ENCODE data around the gene ELF4. TPM values are rescaled to one million over a fixed set of nuclear protein-coding genes. Genes with fewer than 3 reads are reported as not detected.
"Not testable (repeated sequence)": the region's sequence is repeated elsewhere in the genome, so short reads cannot be mapped to it uniquely, and the experiment has no call there.

The ELF4 gene
- 16.2 and 29.2 TPM in 2 replicates for total RNA-seq

DNA sequence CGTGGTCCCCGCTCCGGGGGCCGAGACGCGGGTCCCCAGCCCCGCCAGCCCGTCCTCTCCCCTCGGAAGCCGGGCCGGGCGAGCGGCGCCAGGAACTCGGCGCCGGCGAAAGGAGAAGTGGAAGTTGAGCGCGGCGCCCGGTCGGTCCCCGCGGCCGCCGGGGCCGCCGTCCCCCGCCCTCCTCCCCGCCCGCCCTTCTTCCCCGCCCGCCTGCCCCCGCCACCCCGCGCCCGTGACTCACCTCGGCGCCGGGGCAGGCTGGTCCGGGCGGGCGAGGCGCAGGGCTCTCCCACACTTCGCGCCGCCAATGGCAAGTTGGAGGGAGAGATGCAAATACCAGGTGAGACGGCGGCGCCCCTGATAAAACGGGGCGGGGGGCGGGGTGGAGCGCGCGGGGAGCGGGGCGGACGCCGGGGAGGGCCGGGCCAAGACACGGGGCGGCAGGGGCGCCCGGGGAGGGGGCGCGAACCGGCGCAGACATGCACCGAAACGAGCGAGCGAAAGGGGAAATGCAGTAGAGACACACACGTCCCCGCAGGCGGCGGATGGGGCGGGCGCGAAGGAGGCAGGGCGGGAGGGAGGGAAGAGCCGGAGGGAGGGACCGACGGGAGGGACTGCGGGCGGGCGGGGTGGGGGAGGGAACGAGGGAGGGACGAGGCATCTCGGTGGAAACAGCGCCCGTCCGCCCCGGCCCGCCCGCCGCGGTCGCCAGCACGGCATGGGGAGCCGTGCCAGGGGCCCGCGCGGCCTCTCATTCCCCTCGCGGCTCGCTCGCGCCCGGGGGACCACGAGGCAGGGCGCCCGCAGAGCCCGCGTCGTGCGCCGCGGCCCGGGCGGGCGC is at the start of gene ELF4:
TSS of gene ELF4 (minus strand) at position 119 of the 841 bp plus-strand sequence. CDS start 29,167 bp downstream, outside the sequence.
- peak; percentile 61 for DNase-seq

DNA sequence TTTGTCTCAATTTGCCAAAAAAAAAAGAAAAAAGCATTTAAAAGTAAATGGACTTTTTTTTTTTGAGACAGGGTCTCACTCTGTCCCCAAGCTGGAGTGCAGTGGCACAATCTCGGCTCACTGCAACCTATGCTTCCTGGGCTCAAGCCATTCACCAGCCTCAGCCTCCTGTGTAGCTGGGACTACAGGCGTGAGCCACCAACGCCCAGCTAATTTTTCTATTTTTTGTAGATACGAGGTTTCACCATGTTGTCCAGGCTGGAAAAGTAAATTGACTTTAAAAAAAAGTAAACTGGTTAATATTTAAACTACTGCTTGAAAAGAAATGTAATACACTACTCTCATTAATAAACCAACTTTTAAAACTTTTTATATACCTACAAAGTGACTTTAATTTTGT is 49.5 kb upstream of the ELF4 start:
- DNase-seq, result no peak

DNA sequence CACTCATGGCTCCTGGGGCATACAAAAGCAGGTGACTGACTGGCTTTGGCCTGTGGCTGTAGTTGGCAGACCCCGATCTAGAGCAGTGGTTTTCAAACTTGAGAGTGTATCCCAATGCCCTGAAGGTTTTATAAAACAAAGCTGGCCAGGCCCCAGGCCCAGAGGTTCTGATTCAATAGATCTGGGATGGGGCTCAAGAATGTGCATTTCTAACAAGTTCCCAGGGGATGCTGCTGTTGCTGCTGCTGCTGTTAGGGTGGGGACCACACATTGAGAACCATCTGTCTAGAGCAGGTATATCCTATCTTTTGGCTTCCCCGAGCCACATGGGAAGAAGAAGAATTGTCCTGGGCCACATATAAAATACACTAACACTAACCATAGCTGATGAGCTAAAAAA is 48.0 kb upstream of the ELF4 start:
- no peak for DNase-seq

DNA sequence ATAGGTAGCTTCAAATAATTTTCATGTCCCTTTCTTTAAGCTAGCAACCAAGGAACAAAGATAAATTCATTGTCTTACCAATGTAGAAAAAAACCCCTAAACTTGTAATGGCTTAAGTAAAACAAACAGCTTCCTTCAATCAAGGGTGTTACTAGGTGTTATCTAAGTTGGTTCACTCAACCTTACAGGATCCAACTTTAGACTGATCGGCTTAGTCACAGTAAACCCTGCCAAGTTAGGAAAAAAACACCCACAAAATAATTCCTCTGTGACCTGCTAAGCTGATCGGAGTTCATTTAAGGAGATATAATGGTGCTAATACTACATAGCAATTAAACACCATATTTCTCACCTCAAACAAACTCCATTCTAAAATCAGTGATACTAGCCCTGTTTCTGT is 45.3 kb upstream of the ELF4 start:
- DNase-seq, result no peak

DNA sequence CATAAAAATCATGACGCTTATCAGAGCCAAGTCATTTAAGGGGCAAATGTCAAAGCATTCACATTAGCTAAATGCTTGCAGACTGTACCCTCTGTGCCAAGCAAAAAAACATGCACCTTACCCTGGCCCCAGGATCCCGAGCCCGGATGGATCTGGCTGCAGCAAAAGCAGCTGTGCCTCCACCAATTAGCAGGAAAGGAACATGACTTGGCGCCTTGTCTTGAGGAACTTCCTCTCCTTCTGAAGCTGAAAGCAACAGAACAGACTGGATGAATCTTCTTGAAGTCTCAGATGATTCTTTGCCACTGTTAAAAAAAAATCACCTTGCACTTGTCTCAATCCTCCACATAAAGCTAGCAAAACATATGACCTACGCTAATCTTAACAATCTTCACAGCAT is 37.3 kb upstream of the ELF4 start:
- DNase-seq, result no peak

DNA sequence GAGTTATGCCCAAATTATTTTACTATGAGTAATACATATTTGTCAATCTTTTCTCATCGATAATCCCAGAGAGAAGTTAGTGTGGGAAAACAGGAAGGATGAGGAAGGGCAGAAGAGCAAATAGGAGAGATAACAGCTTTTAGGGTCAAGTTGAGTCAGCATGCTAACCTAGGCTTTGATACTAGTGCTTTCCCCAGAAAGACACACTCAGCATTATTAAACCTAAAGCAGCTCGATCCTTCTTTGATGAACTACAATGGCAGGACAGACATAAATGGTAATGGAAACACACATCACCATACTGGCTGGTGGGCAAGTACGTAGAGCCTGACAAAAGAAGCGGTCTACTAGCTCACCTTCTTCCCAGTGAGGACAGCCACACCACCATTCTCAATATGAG is 34.8 kb upstream of the ELF4 start:
- DNase-seq, result no peak

DNA sequence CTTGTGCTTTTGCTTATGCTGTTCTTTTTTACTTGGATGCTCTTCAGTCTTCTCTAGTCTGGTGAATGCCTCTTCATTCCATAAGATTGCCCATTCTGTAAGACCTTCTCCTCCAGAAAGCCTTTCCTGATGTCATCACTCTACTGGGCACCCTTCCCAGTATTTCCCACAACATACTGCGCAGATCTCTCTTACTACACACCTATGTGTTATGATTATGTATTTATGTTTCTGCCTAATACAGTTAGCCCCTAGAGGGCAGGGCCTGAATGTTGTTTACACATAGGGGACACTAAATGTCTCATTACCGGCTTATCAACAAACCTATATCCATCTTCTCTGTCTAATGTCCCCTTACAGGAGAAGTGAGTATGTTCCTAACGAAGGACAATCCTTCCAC is 34.2 kb upstream of the ELF4 start:
- peak; percentile 33 for DNase-seq

DNA sequence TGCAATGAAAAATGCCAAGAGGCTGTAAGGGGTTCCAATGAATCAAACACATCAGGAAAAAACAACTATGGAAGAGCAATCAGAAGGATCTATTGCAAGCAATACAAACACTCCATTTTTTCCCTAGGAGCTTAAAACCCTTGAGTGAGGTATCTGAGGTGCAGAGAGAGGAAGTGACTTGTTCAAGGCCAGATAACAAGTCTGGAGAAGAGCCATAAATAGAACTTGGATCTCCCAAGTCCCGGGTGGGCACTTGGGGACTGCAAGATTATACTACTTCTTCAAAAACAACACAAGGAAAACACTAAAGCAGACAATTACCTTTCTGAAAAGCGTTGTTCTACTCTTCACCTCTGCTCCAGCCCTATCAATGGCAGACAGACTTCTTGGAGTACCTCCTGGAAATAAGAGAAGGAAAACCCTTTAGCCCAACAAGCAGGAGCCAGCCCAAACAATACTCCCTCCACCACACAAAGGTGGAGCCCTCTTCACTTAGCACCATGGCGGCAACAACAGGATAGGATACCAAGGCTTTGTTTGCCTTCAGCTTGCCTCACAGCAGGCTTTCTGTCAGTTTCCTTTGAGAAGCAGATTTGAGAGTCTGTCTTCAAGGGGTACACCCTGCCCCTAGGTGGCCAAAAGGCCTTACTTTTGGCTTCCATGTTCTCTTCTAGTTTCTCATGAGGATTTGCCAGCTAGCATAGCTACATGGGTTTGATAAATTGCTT is 29.3 kb upstream of the ELF4 start:
- peak; percentile 28 for DNase-seq

DNA sequence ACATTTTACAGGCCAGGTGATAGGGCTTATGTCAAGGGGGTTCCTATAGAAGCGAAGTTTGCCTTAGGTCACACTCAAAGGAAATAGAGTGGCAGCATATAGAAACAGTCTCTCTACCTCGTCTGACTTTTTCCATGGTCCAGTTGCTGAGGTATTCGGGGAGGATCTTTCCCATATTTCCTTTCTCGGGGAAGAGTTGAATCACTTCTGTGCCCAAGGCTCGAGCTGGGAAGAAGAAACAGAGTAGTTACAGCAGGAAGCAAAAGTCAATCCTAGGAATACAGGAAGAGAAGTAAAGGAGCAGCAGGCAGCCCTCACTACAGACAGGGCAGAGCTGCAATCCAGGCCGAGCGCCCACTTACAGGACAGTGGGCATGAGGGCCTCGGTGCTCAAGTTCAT is 26.7 kb upstream of the ELF4 start:
- no peak for DNase-seq

DNA sequence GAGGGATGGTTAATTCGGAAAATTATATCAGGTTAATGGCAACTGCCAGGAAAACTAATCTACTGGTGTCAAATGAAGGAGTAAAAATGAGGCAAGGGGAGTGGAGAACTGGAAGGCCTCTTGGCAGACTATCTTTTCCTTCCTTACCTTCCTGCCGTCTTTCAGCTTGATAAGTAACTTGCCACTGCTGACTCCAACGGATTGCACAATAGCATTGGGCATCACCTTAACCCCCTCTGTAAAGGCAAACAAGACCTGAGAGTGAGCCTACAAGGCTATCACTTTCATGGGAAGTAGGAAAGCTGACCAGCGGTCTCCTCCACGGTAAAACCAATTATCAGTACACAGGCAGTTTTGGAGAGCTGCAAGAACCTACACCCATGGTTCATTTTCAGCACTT is 26.2 kb upstream of the ELF4 start:
- DNase-seq, result no peak

DNA sequence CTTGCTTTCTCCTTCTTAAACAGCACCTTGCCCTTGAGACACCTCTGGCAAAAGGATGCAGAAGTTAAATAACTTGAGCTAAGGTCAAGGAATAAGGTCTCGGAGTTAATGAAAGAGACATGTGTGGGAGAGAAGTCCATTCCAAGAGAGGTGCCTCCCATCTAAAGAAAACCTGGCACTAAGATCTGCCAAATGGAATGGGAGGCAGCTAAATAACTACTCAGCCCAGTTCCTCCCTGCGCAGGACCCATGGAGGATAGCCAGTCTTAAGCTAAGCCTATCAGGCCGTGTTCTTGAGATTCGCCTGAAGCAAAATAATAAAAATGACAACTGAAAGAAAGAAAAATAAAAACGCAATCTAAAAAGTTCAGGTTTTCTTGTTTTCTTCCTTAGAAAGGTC is 20.7 kb upstream of the ELF4 start:
- DNase-seq, result no peak

DNA sequence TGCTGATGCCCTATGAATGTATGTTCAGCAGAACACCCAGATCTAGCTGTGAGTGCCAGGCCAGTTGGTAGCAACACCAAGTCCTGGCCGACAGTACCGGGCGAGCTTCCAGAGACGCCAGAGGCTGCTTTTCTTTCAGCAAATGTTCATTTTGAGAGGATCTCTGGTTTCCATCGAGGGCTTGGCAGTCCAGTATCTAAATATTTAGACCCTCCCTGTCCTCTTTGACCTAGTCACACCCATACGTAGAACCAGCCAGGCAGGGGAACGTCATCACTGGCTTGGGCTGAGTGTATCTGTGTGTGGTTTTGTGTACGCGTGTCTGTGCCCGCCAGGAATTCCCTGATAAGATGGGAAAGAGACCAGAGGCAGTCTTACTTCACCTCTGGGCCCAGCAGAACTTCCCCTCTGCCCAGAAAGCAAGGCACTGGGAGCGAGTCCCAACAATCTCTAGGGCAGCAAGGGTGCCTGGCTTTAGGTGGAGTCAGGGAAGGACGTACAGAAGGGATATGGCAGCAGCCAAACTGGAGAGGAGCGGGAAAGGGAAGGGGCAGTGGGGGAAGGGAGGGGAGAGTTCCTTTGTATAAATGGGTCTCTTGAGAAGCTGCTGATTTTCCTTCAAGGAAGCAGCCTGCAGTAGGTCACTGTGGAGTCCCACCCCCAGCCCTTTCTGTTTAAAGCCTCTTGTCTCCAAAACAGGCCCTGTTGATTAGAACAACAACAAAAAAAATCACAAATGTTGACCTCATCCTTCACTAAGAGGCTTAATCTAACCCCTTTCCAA is 15.0 kb upstream of the ELF4 start:
- no peak for DNase-seq

DNA sequence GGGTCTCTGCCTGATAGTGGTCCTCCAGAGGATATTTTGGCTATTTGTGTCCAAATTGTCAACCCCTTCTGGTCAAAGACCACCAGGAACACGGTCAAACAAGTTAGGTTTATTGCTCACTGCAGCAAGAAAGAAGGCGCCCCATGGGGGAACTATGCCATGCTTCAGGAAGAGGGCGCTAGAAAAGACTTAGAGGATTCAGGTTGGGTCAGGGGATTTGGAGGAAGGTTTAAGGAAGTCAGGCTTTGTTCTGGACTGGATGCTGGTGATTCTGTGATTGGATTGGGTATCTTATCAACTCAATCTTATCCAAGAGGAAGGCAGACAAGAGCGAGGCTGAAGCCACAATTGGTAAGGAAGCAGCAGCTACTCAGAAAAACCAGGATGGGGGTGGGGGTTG is 14.3 kb upstream of the ELF4 start:
- DNase-seq, result no peak

DNA sequence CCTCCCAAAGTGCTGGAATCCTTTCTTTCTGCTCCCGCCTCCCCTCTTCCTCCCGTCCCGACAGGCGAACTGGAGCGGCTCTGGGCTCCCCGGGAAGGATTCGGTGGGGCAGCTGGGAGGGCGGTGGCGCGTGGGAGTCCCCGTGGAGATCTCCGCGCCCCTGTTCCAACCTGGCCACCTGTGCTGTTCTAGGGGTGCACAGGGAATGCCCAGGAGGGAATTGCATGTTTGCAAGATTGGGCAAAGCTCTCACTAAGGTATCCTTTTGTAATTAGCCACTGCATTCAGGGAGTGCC is 11.2 kb upstream of the ELF4 start:
- no peak for DNase-seq

DNA sequence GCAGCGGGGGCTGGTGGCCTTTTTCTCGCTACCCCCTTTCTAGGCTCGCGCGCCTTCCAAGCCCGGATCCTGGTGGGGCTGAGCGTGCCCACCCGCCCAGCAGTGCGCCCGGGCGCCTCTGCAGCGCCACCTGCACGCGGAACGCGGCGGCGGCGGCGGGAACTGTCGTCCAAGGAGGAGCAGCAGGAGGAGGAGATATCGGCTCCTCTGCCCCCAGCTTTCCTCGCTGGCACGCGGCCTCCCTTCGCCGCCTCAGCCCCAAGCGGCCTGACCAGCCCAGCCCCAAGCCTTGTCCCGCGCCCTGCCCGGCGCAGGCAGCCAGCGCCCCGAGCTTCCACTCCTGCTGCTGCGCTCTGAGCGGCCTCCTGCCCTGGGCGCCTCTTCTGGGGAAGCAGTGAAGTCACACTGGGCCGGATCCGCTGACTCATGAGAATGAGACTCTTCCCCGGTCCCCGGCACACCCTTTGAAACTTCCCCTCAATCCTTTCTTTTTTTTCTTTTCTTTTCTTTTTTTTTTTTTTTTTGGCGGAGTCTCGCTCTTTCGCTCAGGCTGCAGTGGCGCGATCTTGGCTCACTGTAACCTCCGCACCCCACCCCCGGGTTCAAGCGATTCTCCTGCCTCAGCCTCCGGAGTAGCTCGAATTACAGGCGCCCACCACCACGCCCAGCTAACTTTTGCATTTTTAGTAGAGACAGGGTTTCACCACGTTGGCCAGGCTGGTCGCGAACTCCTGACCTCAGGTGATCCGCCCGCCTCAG is 10.6 kb upstream of the ELF4 start:
- peak; percentile 75 for DNase-seq

DNA sequence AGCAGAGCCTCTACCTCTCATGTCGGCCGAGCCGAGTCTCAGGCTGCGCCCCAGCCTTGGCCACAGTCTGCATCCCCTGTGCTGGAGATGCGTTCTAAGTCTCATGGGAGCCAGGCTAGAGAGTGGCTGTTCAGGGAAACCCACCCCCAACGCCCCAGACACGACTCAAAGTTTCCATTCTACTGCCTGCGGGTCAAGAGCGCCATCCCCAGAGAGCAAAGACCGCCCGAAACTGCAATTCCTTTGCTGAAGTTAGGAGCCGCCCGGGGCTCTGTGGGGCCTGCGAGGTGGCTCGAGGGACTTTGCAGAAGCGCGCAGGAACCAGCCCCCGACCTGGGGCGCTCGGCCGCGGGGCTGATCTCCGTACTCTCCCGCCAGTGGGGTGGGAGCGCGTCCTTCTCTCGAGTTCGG is 10.0 kb upstream of the ELF4 start:
- DNase-seq, result no peak

DNA sequence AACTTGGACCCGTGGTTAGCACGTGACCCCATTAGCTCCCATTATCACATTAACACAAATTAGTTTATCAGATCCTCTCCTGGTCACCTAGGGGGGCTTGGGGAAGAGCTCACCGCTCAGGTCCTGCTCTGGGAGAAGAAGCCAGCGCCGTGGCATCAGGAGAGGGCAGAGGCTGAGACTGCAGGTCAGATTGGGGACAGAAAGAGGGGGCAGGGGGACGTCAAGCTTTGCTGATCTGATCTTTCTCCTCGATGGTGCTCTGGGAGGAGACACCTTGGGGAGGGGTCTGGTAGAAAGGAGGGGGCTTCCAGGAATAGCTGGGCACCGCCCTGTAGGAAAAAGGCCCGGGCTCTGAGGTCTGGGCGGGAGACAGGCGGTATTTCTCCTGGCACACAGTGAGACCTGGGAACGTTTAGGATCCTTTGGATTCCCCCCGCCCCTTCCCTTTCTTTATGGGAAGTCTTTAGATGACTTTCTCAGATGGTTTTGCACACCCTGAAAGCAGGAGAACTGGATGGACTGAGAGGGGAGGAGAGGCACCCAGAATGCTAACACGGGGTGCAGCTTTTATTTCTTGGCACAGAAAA is 9.1 kb upstream of the ELF4 start:
- DNase-seq, result no peak

DNA sequence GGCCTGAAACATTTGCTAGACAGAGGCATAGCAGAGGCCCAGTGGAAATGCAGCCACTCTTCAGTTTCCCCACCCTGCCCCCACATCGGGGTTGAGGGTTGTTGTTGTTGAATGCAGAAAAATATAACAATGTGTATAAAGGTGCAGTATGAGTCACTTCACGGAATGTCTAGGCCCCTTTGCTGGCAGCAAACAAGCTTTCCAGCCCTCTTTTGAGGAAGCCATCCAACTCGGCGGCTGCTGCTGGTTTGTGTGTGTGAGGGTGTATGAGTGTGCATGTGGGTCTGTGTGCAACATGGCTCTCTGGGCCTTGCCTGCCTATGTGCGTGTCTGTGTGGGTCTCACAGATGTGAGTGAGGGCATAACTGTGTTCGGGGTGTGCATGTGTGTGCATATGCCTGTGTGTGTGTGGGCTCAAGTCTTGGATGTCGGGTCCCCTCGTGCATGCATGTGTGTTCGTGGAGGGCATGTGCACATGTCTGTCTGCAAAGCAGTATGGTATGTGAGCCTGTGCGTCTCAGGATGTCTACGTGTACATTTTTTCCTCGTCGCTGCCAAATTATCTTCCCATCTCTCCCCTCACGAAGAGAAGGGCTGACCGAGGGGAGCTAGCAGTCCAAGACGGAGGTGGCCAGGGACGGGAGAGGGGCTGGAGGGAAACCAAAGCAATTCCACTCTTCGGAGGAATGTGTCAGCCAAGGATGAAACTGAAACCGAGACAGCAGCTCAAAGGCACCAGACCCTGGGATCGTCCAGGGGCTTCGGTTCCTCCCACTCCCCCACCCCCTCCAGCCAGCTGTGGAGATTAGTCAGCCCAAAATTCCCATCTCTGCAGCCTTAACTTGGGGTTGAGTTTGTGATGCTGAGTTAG is 8.4 kb upstream of the ELF4 start:
- DNase-seq, result peak; percentile 82

DNA sequence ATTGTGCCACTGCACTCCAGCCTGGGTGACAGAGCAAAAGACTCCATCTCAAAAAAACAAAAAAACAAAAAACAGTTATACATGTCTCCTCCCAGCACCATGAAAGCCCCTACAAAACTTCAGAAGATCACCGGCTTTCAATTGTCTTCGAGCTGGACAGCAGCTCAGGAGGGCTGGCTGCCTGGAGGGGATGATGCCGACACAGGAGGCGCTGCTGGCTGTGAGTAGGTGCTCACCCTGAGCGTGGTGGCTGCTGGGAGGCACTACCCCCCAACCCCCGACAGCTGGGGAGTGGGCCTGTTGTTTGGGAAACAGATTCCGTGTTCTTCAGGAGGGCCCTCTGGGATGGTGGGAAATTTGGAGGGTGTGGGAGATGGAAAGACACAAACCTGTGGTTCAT is 6.9 kb upstream of the ELF4 start:
- DNase-seq, result no peak

DNA sequence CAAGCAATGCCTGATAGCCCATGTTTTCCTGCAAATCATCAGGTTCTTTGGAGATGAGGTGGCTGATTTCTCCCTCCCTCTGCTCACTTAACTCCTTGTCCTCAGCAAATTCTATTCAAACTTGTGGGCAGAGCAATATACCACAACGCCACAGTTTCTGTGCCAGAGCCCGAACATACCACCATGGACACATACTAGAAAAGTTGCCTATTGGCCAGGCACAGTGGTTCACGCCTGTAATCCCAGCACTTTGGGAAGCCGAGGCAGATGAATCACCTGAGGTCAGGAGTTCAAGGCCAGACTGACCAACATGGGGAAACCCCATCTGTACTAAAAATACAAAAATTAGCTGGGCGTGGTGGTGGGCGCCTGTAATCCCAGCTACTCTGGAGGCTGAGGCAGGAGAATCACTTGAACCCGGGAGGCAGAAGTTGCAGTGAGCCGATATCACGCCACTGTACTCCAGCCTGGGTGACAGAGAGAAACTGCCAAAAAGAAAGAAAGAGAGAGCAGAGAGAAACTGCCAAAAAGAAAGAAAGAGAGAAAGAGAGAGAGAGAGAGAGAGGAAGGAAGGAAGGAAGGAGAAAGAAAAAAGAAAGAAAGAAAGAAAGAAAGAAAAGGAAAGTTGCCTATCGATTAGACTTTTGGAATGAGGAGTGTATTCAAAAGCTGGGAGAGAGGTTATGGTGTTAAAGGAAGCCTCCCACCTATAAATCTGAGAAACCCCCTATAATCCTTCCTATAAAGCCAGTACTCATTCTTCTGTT is 5.0 kb upstream of the ELF4 start:
- DNase-seq, result not testable (repeated sequence)

DNA sequence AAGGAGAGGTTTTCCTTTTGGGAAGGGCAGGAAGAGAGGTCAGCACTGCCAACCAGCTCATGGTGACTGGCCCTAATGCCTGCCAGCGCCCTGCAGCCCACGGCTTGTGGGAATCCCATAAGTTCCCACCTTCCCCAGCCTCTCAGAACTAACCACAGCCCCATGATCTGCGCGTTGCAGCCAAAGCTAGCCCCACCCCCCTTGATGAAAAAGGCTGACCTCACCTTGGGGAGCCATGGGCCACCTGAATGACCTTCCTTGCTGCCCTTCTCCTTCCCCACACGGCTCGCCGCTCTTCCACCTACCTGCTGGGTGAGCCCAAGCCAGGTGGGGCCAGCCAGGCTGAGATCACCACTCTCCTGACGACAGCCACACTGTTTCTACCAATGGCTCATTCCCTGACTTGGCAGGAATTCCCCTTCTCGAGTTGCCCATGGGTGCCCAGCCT is 3.9 kb upstream of the ELF4 start:
- no peak for DNase-seq
